ENCODE data around the gene TECTB.

GRCh38 chr10:112333452-112333851 is 50.3 kb downstream of the TECTB start:
- no peak for TF ChIP-seq YY1 (IDR thresholded peaks at IDR 0.05; ENCODE audit: insufficient read depth, insufficient read length)
- TF ChIP-seq SUZ12 (IDR thresholded peaks at IDR 0.05; ENCODE audit: extremely low read depth, insufficient read depth, insufficient read length) = no peak
- TF ChIP-seq ZNF274 (IDR thresholded peaks at IDR 0.05; ENCODE audit: low read depth, low read length) = no peak
